ENCODE data around the gene NMT2.

NMT2 gene

DNA sequence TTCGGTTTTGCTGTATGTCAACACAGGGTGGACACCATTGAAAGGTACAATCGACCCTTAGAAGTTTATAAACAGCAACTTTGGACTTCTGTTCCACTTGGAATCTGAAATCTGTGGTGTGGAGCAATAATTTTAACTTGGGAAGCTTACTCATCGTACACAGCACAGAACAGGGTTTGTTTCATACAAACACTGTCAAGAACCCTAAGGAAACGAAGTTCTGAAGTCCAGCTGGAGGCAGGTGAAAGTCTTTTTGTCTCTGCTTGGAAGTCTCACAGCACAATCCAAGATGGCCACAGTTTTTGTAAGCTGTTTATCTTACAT lies 31.5 kb downstream of the NMT2 start:
- no peaks in the 10 kb centered on the region for H3K4me1 ChIP-seq (ENCODE audit: low read depth, poor library complexity, severe bottlenecking)
- H3K9ac ChIP-seq, result no peak overlapping the region
- H3K27ac ChIP-seq, result no peak overlapping the region
- no peaks in the 10 kb centered on the region for H3K36me3 ChIP-seq (ENCODE audit: insufficient read depth)
- H3K4me3 ChIP-seq (IDR thresholded peaks at IDR 0.05; ENCODE audit: insufficient read depth, low read depth, low read length), result no peak overlapping the region
- TF ChIP-seq, protein P1, sequence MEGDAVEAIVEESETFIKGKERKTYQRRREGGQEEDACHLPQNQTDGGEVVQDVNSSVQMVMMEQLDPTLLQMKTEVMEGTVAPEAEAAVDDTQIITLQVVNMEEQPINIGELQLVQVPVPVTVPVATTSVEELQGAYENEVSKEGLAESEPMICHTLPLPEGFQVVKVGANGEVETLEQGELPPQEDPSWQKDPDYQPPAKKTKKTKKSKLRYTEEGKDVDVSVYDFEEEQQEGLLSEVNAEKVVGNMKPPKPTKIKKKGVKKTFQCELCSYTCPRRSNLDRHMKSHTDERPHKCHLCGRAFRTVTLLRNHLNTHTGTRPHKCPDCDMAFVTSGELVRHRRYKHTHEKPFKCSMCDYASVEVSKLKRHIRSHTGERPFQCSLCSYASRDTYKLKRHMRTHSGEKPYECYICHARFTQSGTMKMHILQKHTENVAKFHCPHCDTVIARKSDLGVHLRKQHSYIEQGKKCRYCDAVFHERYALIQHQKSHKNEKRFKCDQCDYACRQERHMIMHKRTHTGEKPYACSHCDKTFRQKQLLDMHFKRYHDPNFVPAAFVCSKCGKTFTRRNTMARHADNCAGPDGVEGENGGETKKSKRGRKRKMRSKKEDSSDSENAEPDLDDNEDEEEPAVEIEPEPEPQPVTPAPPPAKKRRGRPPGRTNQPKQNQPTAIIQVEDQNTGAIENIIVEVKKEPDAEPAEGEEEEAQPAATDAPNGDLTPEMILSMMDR (conservative IDR thresholded peaks at IDR 0.05; ENCODE audit: low read depth, low read length), result no peak
- no peak overlapping the region for H3K4me2 ChIP-seq
- no peaks in the 10 kb centered on the region for H3K79me2 ChIP-seq (ENCODE audit: insufficient read depth, low read depth)
- no peaks in the 10 kb centered on the region for H4K20me1 ChIP-seq (ENCODE audit: insufficient read depth)
- no peaks in the 10 kb centered on the region for H3K27me3 ChIP-seq (ENCODE audit: insufficient read depth, low read depth)
- no peak overlapping the region for H2AFZ ChIP-seq (ENCODE audit: low read depth)

- no peak overlapping the region for H3K4me3 ChIP-seq (IDR thresholded peaks at IDR 0.05; ENCODE audit: insufficient read depth, low read depth, low read length)
- TF ChIP-seq, protein P1 (conservative IDR thresholded peaks at IDR 0.05; ENCODE audit: low read depth, low read length), result no peak
- H3K36me3 ChIP-seq (ENCODE audit: insufficient read depth), result no peaks in the 10 kb centered on the region
- H3K4me2 ChIP-seq, result no peak overlapping the region
- H3K27me3 ChIP-seq (ENCODE audit: insufficient read depth, low read depth), result no peaks in the 10 kb centered on the region
- no peak overlapping the region for H2AFZ ChIP-seq (ENCODE audit: low read depth)
- H4K20me1 ChIP-seq (ENCODE audit: insufficient read depth), result no peaks in the 10 kb centered on the region
- H3K79me2 ChIP-seq (ENCODE audit: insufficient read depth, low read depth), result no peaks in the 10 kb centered on the region
- H3K9ac ChIP-seq, result no peak overlapping the region
- H3K4me1 ChIP-seq (ENCODE audit: low read depth, poor library complexity, severe bottlenecking), result no peaks in the 10 kb centered on the region
- no peak overlapping the region for H3K27ac ChIP-seq
These were observed 32.1 kb downstream of the NMT2 start for GRCh38 chr10:15136129-15137035.

GRCh38 chr10:15131330-15131729 lies 37.2 kb downstream of the NMT2 start:
- Histone ChIP-seq H3K9ac (no peak overlapping the region), H3K4me3 (IDR thresholded peaks at IDR 0.05; ENCODE audit: insufficient read depth, low read depth, low read length) (no peak overlapping the region), H3K27me3 (ENCODE audit: insufficient read depth, low read depth) (no peaks in the 10 kb centered on the region), H3K27ac (no peak overlapping the region), H3K4me1 (ENCODE audit: low read depth, poor library complexity, severe bottlenecking) (no peaks in the 10 kb centered on the region), H4K20me1 (ENCODE audit: insufficient read depth) (no peaks in the 10 kb centered on the region), H3K36me3 (ENCODE audit: insufficient read depth) (no peaks in the 10 kb centered on the region), H3K79me2 (ENCODE audit: insufficient read depth, low read depth) (no peaks in the 10 kb centered on the region), H3K4me2 (no peak overlapping the region), H2AFZ (ENCODE audit: low read depth) (no peak overlapping the region)
- TF ChIP-seq, protein P1 (conservative IDR thresholded peaks at IDR 0.05; ENCODE audit: low read depth, low read length), result no peak

DNA sequence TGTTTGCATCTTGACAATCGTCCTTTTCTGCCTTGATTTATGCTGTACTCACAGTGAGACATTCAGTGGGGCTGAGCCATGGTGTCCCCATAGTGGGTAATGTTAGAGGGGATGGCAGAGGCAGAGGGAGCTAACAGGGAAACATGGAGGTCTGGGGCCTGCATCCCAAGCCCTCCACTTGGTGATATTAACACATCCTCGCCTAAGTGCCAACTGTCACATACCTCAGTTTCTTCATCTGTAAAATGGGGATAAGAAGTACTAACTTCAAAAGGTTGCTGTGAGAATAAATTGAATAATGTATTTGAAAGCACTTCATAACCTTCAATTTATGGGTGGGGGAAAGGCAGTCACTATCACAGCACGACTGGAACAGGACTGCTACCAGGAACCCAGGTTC lies 43.6 kb downstream of the NMT2 start:
- peaks cover 34% of the 10 kb centered on the region for H3K4me1 ChIP-seq (ENCODE audit: low read depth, poor library complexity, severe bottlenecking)
- TF ChIP-seq, protein P1 (conservative IDR thresholded peaks at IDR 0.05; ENCODE audit: low read depth, low read length), result no peak
- H3K4me3 ChIP-seq (IDR thresholded peaks at IDR 0.05; ENCODE audit: insufficient read depth, low read depth, low read length), result no peak overlapping the region
- H3K9ac ChIP-seq, result no peak overlapping the region
- no peaks in the 10 kb centered on the region for H4K20me1 ChIP-seq (ENCODE audit: insufficient read depth)
- H3K79me2 ChIP-seq (ENCODE audit: insufficient read depth, low read depth), result no peaks in the 10 kb centered on the region
- no peaks in the 10 kb centered on the region for H3K36me3 ChIP-seq (ENCODE audit: insufficient read depth)
- H2AFZ ChIP-seq (ENCODE audit: low read depth), result no peak overlapping the region
- H3K4me2 ChIP-seq, result no peak overlapping the region
- no peaks in the 10 kb centered on the region for H3K27me3 ChIP-seq (ENCODE audit: insufficient read depth, low read depth)
- no peak overlapping the region for H3K27ac ChIP-seq
